Measurements from ENCODE around the gene TBC1D14. TPM values are rescaled to one million over a fixed set of nuclear protein-coding genes. Genes with fewer than 3 reads are reported as not detected.

TBC1D14 gene
- total RNA-seq, 1 donor from 2014 or later: 61.8 TPM

DNA sequence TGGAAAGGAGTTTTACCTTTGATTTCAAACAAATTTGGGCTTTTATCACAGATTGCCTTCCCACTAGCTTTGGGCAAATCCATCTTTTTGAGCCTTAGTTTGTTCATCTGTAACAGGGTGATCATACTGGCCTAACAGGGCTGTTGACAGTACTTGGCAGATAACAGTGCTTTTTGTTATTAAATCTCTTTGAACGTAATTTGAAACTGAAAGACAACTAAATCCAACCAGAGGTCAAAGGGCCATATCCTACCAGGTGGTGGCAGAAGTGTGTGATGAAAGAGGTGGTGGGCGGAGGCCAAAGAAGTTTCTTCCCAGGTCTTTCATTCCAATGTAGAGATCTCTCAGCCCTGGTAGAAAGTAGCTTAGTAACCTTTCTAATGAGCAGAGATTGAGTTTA is 98.3 kb downstream of the TBC1D14 start:
- no peaks in the 10 kb centered on the region for H3K27me3 Mint-ChIP-seq
- peaks cover 18% of the 10 kb centered on the region for H3K36me3 Mint-ChIP-seq (ENCODE audit: insufficient read depth)
- no peak for DNase-seq (ENCODE audit: low spot score, unreplicated experiment)
- no peaks in the 10 kb centered on the region for H3K4me1 Mint-ChIP-seq (ENCODE audit: low read depth)
- H3K27ac Mint-ChIP-seq: no peak overlapping the region
- no peak overlapping the region for H3K4me3 Mint-ChIP-seq (ENCODE audit: low read depth)
- TF ChIP-seq, protein P1, sequence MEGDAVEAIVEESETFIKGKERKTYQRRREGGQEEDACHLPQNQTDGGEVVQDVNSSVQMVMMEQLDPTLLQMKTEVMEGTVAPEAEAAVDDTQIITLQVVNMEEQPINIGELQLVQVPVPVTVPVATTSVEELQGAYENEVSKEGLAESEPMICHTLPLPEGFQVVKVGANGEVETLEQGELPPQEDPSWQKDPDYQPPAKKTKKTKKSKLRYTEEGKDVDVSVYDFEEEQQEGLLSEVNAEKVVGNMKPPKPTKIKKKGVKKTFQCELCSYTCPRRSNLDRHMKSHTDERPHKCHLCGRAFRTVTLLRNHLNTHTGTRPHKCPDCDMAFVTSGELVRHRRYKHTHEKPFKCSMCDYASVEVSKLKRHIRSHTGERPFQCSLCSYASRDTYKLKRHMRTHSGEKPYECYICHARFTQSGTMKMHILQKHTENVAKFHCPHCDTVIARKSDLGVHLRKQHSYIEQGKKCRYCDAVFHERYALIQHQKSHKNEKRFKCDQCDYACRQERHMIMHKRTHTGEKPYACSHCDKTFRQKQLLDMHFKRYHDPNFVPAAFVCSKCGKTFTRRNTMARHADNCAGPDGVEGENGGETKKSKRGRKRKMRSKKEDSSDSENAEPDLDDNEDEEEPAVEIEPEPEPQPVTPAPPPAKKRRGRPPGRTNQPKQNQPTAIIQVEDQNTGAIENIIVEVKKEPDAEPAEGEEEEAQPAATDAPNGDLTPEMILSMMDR (IDR thresholded peaks at IDR 0.05; ENCODE audit: unreplicated experiment): no peak
- no peaks in the 10 kb centered on the region for H3K9me3 Mint-ChIP-seq (ENCODE audit: low read depth)

- TF ChIP-seq, protein P1 (IDR thresholded peaks at IDR 0.05; ENCODE audit: unreplicated experiment): no peak
- Mint-ChIP-seq H3K4me3 (ENCODE audit: low read depth) (no peak overlapping the region), H3K9me3 (ENCODE audit: low read depth) (no peaks in the 10 kb centered on the region), H3K36me3 (ENCODE audit: insufficient read depth) (peaks cover 21% of the 10 kb centered on the region), H3K27ac (no peak overlapping the region), H3K27me3 (no peaks in the 10 kb centered on the region), H3K4me1 (ENCODE audit: low read depth) (no peaks in the 10 kb centered on the region)
- no peak for DNase-seq (ENCODE audit: low spot score, unreplicated experiment)
Measured at GRCh38 chr4:7009564-7009963, 99.9 kb downstream of the TBC1D14 start.

GRCh38 chr4:7013175-7013574 is 103.5 kb downstream of the TBC1D14 start:
- Mint-ChIP-seq H3K27ac (no peak overlapping the region), H3K27me3 (no peaks in the 10 kb centered on the region), H3K4me3 (ENCODE audit: low read depth) (no peak overlapping the region), H3K36me3 (ENCODE audit: insufficient read depth) (peaks cover 23% of the 10 kb centered on the region), H3K4me1 (ENCODE audit: low read depth) (peaks cover 2% of the 10 kb centered on the region), H3K9me3 (ENCODE audit: low read depth) (no peaks in the 10 kb centered on the region)
- DNase-seq (ENCODE audit: low spot score, unreplicated experiment): no peak
- TF ChIP-seq, protein P1 (IDR thresholded peaks at IDR 0.05; ENCODE audit: unreplicated experiment): no peak

- Mint-ChIP-seq H3K27me3 (no peaks in the 10 kb centered on the region), H3K4me1 (ENCODE audit: low read depth) (peaks cover 2% of the 10 kb centered on the region), H3K27ac (no peak overlapping the region), H3K4me3 (ENCODE audit: low read depth) (no peak overlapping the region), H3K36me3 (ENCODE audit: insufficient read depth) (peaks cover 18% of the 10 kb centered on the region), H3K9me3 (ENCODE audit: low read depth) (no peaks in the 10 kb centered on the region)
- DNase-seq (ENCODE audit: low spot score, unreplicated experiment): no peak
- TF ChIP-seq, protein P1 (IDR thresholded peaks at IDR 0.05; ENCODE audit: unreplicated experiment): no peak
Measured at GRCh38 chr4:7014815-7015214, 105.2 kb downstream of the TBC1D14 start.

GRCh38 chr4:7015383-7016035 is 105.9 kb downstream of the TBC1D14 start:
- TF ChIP-seq, protein P1 (IDR thresholded peaks at IDR 0.05; ENCODE audit: unreplicated experiment): no peak
- no peaks in the 10 kb centered on the region for H3K27me3 Mint-ChIP-seq
- peaks cover 4% of the 10 kb centered on the region for H3K4me1 Mint-ChIP-seq (ENCODE audit: low read depth)
- peaks cover 17% of the 10 kb centered on the region for H3K36me3 Mint-ChIP-seq (ENCODE audit: insufficient read depth)
- no peak for DNase-seq (ENCODE audit: low spot score, unreplicated experiment)
- H3K9me3 Mint-ChIP-seq (ENCODE audit: low read depth): no peaks in the 10 kb centered on the region
- no peak overlapping the region for H3K27ac Mint-ChIP-seq
- no peak overlapping the region for H3K4me3 Mint-ChIP-seq (ENCODE audit: low read depth)

Measured in progenitor cell of endocrine pancreas (in vitro differentiated cells).